Retinal pigment epithelial cell (primary cell): ENCODE results near the gene TMEM97.

Experiments used
- DNase-seq: peaks from one replicate; pipeline ENCODE4 v3.0.0-alpha.2; 2010; ENCODE audit warnings: low read depth
- H3K4me3 ChIP-seq: 2 replicates; pipeline ENCODE4 v1.5.1; 2011; ENCODE audit warnings: mild to moderate bottlenecking, low read length, control low read depth, moderate library complexity
- CTCF ChIP-seq: conservative IDR thresholded peaks from 2 replicates; pipeline ENCODE4 v1.5.1; 2011; ENCODE audit warnings: low read depth, low read length, control low read depth, inconsistent platforms

Gene TMEM97

GRCh38 chr17:28324781-28325180, 5.8 kb downstream of the TMEM97 start:
- no peak for DNase-seq
- no peak for TF ChIP-seq CTCF
- H3K4me3 ChIP-seq, result no peak overlapping the region

- H3K4me3 ChIP-seq, result no peak overlapping the region
- no peak for TF ChIP-seq CTCF
- no peak for DNase-seq
Measured at GRCh38 chr17:28325211-28325610, 6.2 kb downstream of the TMEM97 start.

- no peak for DNase-seq
- no peak overlapping the region for H3K4me3 ChIP-seq
- no peak for TF ChIP-seq CTCF
Measured at GRCh38 chr17:28326114-28326513, 7.1 kb downstream of the TMEM97 start.

GRCh38 chr17:28327031-28327607, 8.1 kb downstream of the TMEM97 start:
- TF ChIP-seq CTCF, result no peak
- DNase-seq, result no peak
- H3K4me3 ChIP-seq, result no peak overlapping the region

GRCh38 chr17:28327709-28328108, 8.7 kb downstream of the TMEM97 start:
- DNase-seq, result no peak
- H3K4me3 ChIP-seq, result no peak overlapping the region
- TF ChIP-seq CTCF, result no peak

- TF ChIP-seq CTCF, result no peak
- H3K4me3 ChIP-seq, result no peak overlapping the region
- DNase-seq, result no peak
Measured at GRCh38 chr17:28328325-28328724, 9.3 kb downstream of the TMEM97 start.

GRCh38 chr17:28330671-28331070, 11.7 kb downstream of the TMEM97 start:
- no peak for DNase-seq
- no peak for TF ChIP-seq CTCF

More at GRCh38 chr17:28330671-28331070, 11.7 kb downstream of the TMEM97 start:
- no peak overlapping the region for H3K4me3 ChIP-seq
